8988T (cell line): ENCODE data around the gene OXT.
A peak's percentile ranks its signal among the peaks of the same experiment; 100 is the strongest.
"Not testable (repeated sequence)": the region's sequence is repeated elsewhere in the genome, so short reads cannot be mapped to it uniquely, and the experiment has no call there.

Source experiments
- DNase-seq: peaks from one replicate; pipeline ENCODE4 v3.0.0; 2011

OXT gene

GRCh38 chr20:3051385-3052019 lies 19.9 kb upstream of the OXT start:
- DNase-seq: no peak

DNA sequence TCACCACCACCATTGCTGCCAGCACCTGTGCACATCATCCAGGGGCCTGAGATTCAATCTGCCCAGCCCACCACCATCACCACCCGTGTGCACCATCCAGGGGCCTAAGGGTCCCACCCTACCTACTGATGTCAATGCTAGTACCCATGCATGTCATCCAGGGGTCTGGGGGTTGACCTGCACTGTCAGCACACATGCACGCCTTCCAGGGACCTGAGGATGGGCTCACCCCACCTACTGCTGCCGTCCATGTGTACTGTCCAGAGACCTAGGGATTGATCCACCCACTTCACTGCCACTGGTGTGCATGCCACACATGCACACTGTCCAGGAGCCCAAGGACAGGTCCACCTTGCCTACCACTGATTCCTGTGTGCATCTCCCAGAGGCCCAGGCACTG lies 11.9 kb upstream of the OXT start:
- no peak for DNase-seq

- DNase-seq: not testable (repeated sequence)
Measured at GRCh38 chr20:3064119-3064518, 7.3 kb upstream of the OXT start.

DNA sequence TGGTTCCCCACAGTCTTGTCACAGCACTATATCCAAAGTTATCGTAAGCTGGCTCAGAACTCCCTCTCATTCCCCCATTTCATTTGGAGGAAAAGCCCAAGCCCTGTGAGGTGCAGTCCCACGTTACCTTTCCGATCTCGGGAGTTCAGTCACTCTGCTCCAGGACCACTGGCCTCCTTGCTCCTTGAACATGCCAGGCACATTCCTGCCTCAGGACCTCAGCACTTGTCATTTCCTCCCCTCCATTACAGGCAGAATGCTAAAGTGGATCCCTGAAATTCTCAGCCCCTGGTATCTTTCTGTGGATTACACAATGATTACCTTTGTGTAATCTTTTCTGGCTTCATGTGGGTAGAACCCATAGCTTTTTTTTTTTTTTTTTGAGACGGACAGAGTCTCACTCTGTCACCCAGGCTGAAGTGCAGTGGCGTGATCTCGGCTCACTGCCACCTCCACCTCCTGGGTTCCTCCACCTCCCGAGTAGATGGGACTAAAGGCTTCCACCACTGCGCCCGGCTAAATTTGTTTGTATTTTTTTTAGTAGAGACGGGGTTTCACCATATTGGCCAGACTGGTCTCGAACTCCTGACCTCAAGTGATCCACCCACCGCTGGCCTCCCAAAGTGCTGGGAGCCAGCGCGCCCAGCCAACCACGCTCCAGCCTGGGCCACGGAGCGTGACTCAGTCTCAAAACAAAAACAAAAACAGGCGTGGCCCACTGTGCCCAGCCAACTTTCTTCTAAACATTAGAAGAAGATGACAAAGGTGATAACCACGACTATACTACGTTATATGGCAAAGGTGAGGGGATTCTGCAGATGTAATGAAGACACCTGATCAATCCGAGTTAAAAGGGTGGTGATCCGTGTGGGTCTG lies 4.0 kb upstream of the OXT start:
- no peak for DNase-seq

GRCh38 chr20:3068075-3068474 lies 3.3 kb upstream of the OXT start:
- DNase-seq: no peak

- DNase-seq: no peak
Measured at GRCh38 chr20:3068986-3069900, 2.2 kb upstream of the OXT start.

DNA sequence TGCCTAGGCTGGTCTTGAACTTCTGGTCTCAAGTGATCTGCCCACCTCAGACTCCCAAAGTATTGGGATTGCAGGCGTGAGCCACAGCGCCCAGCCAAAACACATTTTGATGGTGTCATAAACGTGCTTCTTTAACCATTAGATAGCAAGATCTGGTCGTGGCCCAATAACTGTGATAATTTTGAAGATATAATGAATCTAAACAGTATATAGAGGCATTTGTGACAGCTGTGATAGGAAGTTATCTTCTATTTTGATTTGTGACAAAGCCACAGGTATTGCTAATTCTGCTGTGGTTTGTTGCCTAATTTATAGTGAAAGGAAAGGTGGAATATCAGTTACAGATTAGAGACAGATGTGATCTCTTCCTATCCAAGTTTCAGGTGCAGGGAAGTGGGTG lies 695 bp upstream of the OXT start:
- DNase-seq: no peak

DNA sequence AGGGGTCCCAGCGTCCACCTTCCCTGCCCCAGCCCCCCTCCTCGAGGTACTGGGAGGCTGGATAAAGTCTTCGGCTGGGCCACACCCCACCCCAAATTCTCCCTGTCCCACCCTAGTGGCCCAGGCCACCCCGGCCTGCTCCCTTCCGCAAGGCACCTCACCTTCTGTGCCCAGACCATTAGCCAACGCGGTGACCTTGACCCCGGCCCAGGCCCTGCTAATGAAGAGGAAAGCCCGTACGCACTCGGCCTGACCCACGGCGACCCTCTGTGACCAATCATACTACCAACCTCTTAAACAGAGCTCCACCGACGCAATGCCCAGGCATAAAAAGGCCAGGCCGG lies 182 bp upstream of the OXT start:
- no peak for DNase-seq

GRCh38 chr20:3072530-3073250 lies 1.3 kb downstream of the OXT start:
- DNase-seq: no peak

DNA sequence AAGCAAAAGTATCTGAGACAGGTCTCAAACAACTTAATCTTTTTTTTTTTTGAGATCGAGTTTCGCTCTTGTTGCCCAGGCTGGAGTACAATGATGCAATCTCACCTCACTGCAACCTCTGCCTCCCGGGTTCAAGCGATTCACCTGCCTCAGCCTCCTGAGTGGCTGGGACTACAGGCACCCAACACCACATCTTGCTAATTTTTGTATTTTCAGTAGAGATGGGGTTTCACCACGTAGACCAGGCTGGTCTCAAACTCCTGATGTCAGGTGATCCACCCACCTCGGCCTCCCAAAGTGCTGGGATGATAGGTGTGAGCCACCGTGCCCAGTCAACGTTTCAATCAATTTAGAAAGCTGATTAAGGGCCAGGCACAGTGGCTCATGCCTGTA lies 1.8 kb downstream of the OXT start:
- DNase-seq: not testable (repeated sequence)

- no peak for DNase-seq
Measured at GRCh38 chr20:3074812-3075211, 3.4 kb downstream of the OXT start.

DNA sequence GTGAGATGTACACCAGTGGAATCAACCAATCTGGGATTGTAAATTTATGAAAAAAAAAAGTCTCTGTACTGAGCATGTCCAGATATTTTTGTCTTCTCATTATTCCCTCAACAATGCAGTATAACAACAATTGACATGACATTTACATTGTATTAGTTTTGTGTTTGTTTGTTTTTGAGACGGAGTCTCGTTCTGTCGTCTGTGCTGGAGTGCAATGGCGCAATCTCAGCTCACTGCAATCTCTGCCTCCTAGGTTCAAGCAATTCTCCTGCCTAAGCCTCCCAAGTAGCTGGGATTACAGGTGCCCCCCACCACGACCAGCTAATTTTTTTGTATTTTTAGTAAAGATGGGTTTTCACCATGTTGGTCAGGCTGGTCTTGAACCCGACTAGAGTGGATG lies 3.9 kb downstream of the OXT start:
- DNase-seq: not testable (repeated sequence)

DNA sequence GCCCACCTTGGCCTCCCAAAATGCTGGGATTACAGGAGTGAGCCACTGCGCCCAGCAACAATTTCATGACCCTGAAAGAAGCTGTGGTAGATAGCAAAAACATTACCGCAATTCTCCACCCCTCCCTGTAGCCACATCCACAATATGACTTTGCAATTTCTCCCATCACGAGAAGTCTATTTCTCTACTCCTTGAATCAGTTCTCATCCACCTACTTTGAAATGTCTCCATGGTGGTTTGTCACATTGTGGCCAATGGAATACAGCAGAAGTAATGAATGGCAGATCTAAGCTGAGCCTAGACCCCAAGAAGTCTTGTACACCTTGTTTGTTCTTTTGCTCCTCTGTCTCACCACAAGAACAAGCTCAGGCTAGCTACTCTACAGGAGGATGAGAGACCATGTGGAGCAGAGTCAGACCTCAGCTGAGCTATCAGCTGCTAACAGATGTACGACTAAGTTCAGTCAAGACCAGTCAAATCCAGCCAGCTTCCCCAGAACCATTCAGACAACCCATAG lies 6.3 kb downstream of the OXT start:
- DNase-seq: no peak

GRCh38 chr20:3080939-3081388 lies 9.5 kb downstream of the OXT start:
- peak; percentile 34 for DNase-seq

GRCh38 chr20:3081641-3082040 lies 10.2 kb downstream of the OXT start:
- DNase-seq: peak; percentile 43

DNA sequence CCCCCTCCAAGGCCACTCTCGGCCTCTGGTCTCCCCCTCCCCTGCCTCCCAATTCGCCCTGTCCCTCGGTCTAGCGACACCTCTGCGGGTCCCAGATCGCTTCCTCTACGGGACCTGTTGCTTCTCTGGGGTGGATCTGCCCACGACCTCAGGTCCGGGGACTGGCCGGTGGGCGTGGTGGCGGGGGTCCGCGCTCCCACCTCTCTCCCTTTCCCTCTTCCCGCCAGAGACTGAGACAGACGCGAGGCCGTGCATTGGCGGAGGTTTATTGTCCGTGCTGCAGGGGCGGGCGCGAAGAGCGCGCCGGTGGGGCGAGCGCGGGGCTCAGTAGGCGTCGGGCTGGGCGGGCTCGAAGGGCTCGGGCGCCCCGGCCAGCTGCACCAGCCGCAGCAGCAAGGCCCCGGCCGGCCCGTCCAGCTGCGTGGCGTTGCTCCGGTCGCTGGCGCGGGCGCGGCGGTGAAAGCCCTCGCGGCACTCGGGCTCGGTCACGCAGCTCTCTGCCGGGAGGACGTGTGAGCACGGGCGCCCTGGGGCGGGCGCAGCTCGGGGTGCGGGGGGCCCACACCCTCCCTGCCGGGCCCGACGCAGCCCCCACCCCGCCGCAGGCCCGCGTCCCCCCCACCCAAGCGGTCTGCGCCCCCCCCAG lies 11.0 kb downstream of the OXT start:
- DNase-seq: peak; percentile 24

DNA sequence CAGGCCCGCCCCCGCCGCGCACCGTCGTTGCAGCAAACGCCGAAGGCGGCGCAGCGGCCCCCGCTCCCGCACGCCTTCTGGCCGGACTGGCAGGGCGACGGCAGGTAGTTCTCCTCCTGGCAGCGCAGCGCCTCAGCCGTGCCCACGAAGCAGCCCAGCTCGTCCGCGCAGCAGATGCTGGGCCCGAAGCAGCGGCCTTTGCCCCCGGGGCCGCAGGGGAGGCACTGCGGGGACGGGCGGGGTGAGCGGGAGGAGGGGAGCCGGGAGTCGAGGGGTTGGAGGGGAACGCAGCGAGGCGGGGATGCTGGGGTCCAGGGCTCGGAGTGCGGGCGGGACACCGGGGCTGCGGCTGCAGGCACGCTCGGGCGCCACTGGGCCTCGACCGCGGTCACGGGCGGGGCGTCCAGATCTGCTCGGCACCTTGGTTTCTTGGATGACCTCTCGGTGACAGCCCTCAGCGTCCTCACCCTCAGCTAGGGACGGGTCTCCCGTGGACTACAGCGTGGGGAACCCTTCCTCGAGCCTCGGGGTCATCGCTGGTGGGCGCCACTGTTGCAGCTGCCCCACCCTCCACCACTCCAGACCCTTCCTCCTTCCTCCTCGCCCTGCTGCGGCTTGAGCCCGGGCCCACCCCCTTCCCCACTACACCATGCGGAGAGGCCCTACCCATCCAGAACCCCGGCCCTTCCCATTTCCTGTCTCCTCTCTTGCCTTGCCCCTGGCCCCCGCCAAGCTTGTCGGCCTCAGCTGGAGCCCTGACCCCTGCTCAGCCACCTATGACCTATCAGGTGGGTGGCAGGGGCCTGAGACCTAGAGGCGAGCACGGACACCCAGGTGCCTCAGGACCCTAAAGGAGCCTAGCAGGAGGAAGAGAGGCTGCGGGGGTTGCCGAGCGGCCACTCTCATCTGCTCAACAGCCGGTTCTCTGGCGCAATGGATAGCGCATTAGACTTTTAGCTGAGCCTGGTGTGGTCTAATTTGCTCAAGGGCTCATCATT lies 11.8 kb downstream of the OXT start:
- peak; percentile 5 for DNase-seq

DNA sequence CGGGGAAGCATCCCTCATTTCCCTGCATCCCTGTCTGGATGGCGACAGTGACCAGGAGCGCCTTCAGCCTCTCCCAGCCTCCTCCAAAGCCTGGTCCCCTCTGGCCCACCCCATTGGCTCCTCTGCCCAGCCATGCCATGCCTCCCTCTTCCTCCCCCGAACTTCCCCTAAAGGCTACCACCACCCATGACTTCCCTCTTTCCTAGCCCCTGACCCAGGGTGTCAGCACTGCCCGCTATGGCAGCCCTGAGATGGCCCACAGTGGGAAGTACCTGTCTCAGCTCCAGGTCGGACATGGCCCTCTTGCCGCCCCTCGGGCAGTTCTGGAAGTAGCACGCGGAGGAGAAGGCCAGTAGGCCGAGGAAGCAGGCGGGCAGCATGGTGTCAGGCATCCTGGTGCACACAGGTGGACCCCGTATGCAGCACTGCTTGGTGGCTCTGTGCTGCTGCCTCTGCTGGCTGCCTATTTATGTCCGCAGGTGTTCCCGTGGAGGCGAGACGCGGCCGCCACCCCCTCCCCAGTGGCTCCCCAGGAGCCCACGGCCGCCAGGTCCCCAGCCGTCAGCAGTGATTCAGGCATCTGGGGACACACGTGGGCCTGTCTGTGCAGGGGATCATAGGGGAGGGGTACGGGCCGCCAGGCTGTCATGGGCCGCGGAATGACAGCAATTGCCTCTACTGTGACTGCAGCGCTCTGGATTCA lies 13.0 kb downstream of the OXT start, which contains the start of gene AVP:
Gene AVP, minus strand, starts transcription at position 442 of the 703 bp plus-strand sequence. Its CDS starts 50 bp downstream, at position 392.
- DNase-seq: peak; percentile 36

GRCh38 chr20:3084986-3085360 lies 13.6 kb downstream of the OXT start:
- DNase-seq: peak; percentile 29

DNA sequence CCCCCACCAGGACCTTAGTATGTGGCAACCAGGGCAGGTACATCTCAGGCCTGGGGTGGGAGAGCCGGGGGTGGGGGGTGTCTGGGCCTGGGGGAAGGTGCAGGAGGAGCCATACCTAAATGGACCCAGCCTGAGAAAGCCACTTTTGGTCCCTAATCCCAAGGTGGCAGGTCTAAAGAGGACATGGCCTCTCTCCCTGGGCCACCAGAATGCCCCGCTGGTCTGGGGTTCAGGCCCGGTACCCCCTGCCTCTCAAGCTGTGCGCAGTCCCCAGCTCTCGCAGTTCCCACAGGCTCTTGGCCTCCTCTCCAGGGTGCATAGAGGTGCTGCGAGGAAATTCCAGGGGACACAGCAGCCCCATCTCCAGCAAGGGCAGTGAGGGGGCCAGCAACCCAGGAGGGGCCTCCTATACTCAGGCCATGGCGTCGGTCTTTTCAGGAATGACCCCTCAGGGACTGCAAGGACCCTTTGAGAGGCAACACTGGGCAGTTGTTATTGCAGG lies 14.2 kb downstream of the OXT start:
- DNase-seq: peak; percentile 18
